WI38 (cell line): ENCODE measurements around the gene LUC7L2.
A peak's percentile ranks its signal among the peaks of the same experiment; 100 is the strongest.
"Not testable (repeated sequence)": the region's sequence is repeated elsewhere in the genome, so short reads cannot be mapped to it uniquely, and the experiment has no call there.

Experiments used
- H3K4me3 ChIP-seq: 2 replicates; pipeline ENCODE4 v1.5.1; 2011; ENCODE audit warnings: low read depth, mild to moderate bottlenecking, control low read depth, low read length
- TF ChIP-seq, protein P1 (sequence below): IDR thresholded peaks from 2 replicates; pipeline ENCODE4 v1.5.1; 2012; ENCODE audit warnings: low read depth, mild to moderate bottlenecking, control low read depth, low read length

The LUC7L2 gene

DNA sequence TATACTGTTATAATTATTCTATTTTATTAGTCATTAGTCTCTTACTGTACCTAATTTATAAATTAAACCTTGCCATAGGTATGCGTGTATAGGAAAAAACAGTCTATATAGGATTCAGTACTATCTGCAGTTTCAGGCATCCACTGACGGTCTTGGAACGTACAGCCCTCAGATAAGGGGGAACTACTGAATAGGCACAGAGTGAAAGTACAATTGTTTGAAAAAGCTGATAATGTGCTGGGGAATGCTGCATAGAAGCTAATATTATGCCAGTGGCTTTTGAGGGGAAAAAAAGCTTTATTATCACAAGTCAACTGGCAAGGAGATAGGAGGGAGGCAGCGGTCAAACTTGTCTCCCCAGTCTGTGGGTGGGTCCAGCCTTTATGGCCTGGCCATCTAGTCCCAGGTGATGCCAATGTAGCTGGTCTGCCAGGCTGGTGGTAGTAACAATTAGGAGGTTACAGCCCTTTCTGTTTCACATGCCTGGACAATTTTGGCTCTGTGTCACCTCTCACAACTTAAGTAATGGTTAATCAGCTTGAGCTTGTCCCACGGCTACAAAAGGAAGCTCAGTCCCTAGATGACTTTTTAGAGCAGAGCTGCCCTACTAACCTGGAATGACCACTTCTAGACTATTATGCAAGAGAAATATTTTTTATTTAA lies 26.9 kb upstream of the LUC7L2 start:
- TF ChIP-seq, protein P1, sequence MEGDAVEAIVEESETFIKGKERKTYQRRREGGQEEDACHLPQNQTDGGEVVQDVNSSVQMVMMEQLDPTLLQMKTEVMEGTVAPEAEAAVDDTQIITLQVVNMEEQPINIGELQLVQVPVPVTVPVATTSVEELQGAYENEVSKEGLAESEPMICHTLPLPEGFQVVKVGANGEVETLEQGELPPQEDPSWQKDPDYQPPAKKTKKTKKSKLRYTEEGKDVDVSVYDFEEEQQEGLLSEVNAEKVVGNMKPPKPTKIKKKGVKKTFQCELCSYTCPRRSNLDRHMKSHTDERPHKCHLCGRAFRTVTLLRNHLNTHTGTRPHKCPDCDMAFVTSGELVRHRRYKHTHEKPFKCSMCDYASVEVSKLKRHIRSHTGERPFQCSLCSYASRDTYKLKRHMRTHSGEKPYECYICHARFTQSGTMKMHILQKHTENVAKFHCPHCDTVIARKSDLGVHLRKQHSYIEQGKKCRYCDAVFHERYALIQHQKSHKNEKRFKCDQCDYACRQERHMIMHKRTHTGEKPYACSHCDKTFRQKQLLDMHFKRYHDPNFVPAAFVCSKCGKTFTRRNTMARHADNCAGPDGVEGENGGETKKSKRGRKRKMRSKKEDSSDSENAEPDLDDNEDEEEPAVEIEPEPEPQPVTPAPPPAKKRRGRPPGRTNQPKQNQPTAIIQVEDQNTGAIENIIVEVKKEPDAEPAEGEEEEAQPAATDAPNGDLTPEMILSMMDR: no peak

GRCh38 chr7:139333443-139333842 lies 26.3 kb upstream of the LUC7L2 start:
- not testable (repeated sequence) for H3K4me3 ChIP-seq

More for the DNA sequence above, 26.9 kb upstream of the LUC7L2 start:
- H3K4me3 ChIP-seq: no peak overlapping the region

GRCh38 chr7:139334399-139335150 lies 25.1 kb upstream of the LUC7L2 start:
- no peak overlapping the region for H3K4me3 ChIP-seq
- TF ChIP-seq, protein P1: no peak

DNA sequence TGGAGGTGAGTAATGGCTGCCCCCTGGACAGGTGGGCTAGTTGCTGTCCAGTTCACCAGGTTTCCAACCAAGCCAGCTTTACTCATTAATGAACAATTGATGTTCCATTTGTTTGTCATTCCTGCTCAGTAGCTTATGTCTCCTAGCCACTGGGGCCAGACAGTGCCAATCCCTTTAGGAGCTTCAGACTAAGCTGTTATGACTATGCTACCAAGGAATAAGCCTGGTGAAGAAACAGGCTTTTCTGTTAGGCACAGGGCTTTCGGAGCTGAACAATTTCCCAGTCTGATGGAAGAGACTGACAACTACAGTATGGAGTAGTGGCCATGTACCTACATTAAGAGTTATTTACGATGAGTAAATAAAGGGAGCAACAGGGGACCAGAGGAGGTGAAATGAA lies 20.7 kb upstream of the LUC7L2 start:
- TF ChIP-seq, protein P1: no peak

DNA sequence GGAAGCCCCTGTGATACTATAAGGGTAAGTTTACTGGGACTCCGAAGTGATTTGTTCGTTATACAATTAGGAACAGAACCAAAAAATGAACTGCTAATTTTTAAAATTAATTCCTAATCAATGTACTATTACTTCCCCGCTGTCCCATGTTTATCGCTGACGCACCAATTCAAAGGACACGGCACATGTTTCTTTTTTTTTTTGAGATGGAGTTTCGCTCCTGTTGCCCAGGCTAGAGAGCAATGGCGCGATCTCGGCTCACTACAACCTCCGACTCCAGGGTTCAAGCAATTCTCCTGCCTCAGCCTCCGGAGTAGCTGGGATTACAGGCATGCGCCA lies 20.0 kb upstream of the LUC7L2 start:
- TF ChIP-seq, protein P1: no peak
- peak overlapping the region; percentile 91 for H3K4me3 ChIP-seq

More for the DNA sequence above, 20.7 kb upstream of the LUC7L2 start:
- no peak overlapping the region for H3K4me3 ChIP-seq

DNA sequence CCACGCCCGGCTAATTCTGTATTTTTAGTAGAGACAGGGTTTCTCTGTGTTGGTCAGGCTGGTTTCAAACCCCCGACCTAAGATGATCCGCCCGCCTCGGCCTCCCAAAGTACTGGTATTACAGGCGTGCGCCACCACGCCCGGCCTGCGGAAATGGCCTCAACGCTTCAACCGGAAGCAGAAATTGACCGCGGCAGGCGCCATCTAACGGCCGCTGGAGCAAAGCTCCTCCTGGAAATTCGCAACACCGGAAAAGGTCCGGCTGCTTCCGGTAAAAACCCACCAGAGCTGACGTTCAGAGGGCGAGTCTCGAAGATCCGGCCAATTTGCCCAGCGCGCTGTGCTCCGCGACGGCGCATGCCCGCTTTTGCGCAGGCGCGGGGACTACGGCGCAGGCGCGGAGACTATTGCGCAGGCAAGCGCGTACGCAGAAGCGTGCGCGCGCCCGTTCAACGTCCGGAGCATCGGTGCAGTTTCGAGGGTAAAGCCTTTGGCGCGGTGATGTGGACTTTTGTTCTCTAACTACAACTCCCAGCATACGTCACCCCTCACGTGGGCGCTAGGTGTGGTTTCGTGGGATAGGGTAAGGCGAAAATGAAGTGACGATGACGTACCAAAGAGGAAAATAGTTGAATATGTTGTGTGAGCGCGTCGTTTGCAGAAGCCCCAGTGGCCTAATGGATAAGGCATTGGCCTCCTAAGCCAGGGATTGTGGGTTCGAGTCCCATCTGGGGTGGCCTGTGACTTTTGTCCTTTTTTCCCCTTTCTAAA lies 19.5 kb upstream of the LUC7L2 start:
- TF ChIP-seq, protein P1: peak; percentile 66
- H3K4me3 ChIP-seq: peak overlapping the region; percentile 91

- TF ChIP-seq, protein P1: no peak
- peak overlapping the region; percentile 91 for H3K4me3 ChIP-seq
Measured at GRCh38 chr7:139340808-139341057, 19.0 kb upstream of the LUC7L2 start.
